HG03064 (cell line): ENCODE data around the gene CCDC33.

ENCODE experiments used
- ATAC-seq: cut with Tn5 transposase; IDR thresholded peaks from one replicate; pipeline ENCODE4 v1.9.1; 2021; ENCODE audit warnings: low read depth; ENCODE audit not compliant: unreplicated experiment

The CCDC33 gene

GRCh38 chr15:74275957-74276356 lies 39.8 kb downstream of the CCDC33 start:
- ATAC-seq: no peak

- no peak for ATAC-seq
Observed at GRCh38 chr15:74276560-74276959, 40.4 kb downstream of the CCDC33 start.

- ATAC-seq: no peak
Observed at GRCh38 chr15:74277242-74277810, 41.2 kb downstream of the CCDC33 start.

GRCh38 chr15:74278207-74278606 lies 42.1 kb downstream of the CCDC33 start:
- ATAC-seq: no peak

- ATAC-seq: no peak
Observed at GRCh38 chr15:74281147-74282133, 45.3 kb downstream of the CCDC33 start.

GRCh38 chr15:74283368-74283767 lies 47.2 kb downstream of the CCDC33 start:
- no peak for ATAC-seq

GRCh38 chr15:74289671-74290070 lies 53.5 kb downstream of the CCDC33 start:
- no peak for ATAC-seq

GRCh38 chr15:74290645-74291044 lies 54.5 kb downstream of the CCDC33 start:
- ATAC-seq: no peak

GRCh38 chr15:74291101-74292071 lies 55.3 kb downstream of the CCDC33 start:
- no peak for ATAC-seq

- ATAC-seq: no peak
Observed at GRCh38 chr15:74293021-74293810, 57.1 kb downstream of the CCDC33 start.

- no peak for ATAC-seq
Observed at GRCh38 chr15:74294010-74294409, 57.9 kb downstream of the CCDC33 start.

GRCh38 chr15:74295800-74296199 lies 59.7 kb downstream of the CCDC33 start:
- ATAC-seq: no peak

- no peak for ATAC-seq
Observed at GRCh38 chr15:74297887-74298286, 61.8 kb downstream of the CCDC33 start.

GRCh38 chr15:74300057-74300795 lies 64.1 kb downstream of the CCDC33 start:
- ATAC-seq: no peak

- ATAC-seq: no peak
Observed at GRCh38 chr15:74301583-74302361, 65.6 kb downstream of the CCDC33 start.

GRCh38 chr15:74302821-74303359 lies 66.8 kb downstream of the CCDC33 start:
- ATAC-seq: no peak

- no peak for ATAC-seq
Observed at GRCh38 chr15:74303741-74304309, 67.7 kb downstream of the CCDC33 start.

GRCh38 chr15:74304431-74304830 lies 68.3 kb downstream of the CCDC33 start:
- ATAC-seq: no peak
